ENCODE data around the gene LRP6.

- TF ChIP-seq CTCF (IDR thresholded peaks at IDR 0.05) (no peak), POLR2A (IDR thresholded peaks at IDR 0.05) (no peak)
These were observed 6.0 kb upstream of the LRP6 start for GRCh38 chr12:12272869-12273268.
